ENCODE measurements around the gene NIPAL4.
"Not testable (repeated sequence)": the region's sequence is repeated elsewhere in the genome, so short reads cannot be mapped to it uniquely, and the experiment has no call there.

The NIPAL4 gene

GRCh38 chr5:157459715-157460599 is at the start of gene NIPAL4:
Gene NIPAL4 (plus strand): TSS chr5:157460213. CDS start chr5:157460321, 108 bp downstream.
- no peaks in the 10 kb centered on the region; a peak in 1 of 22 replicates for H4K20me1 ChIP-seq
- H3K9ac ChIP-seq = peak within 1 kb of the TSS in 8 of 11 experiments; percentile 39 to 61 (median 50); a peak in 12 of 22 replicates
- peak within 1 kb of the TSS; percentile 80 to 98 (median 92) for H3K4me2 ChIP-seq
- H3K4me1 ChIP-seq = peaks cover 27 to 49% (median 40%) of the 10 kb centered on the region in 10 experiments
- no peaks in the 10 kb centered on the region for H3K9me3 ChIP-seq (replicated peaks in 1 of 11)
- no peaks in the 10 kb centered on the region for H3K36me3 ChIP-seq
- peaks cover 39 to 53% (median 48%) of the 10 kb centered on the region in 11 experiments for H3K27me3 ChIP-seq
- TF ChIP-seq Cebpa-rat (IDR thresholded peaks at IDR 0.05) = no peak
- H3K4me3 ChIP-seq = peak within 1 kb of the TSS; percentile 45 to 65 (median 54)
- H3K27ac ChIP-seq = no peak within 1 kb of the TSS

DNA sequence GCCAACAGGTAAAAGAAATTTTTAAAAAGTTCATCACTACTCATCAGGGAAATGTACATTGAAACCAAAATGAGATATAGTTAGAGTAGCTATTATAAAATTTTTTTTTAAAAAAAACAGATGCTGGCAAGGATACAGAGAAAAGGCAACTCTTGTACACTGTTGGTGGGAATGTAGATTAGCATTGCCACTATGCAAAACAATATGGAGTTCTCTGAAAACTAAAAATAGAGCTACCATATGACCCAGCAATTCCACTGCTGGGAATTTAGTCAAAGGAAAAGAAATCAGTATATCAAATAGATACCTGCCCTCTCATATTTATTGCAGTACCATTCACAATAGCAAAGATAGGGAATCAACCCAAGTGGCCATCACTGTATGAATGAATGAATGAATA is 44.2 kb upstream of the NIPAL4 start:
- no peak overlapping the region for H3K27ac ChIP-seq
- no peak for TF ChIP-seq Cebpa-rat (IDR thresholded peaks at IDR 0.05)
- H3K4me3 ChIP-seq = no peak overlapping the region
- H3K27me3 ChIP-seq = no peaks in the 10 kb centered on the region
- no peaks in the 10 kb centered on the region for H3K36me3 ChIP-seq
- H4K20me1 ChIP-seq = no peaks in the 10 kb centered on the region
- H3K9ac ChIP-seq = no peak overlapping the region
- no peaks in the 10 kb centered on the region for H3K4me1 ChIP-seq
- no peak overlapping the region for H3K4me2 ChIP-seq
- H3K9me3 ChIP-seq (replicated peaks in 1 of 11) = peaks cover 22 to 41% (median 29%) of the 10 kb centered on the region in 11 experiments; a peak in 21 of 22 replicates

DNA sequence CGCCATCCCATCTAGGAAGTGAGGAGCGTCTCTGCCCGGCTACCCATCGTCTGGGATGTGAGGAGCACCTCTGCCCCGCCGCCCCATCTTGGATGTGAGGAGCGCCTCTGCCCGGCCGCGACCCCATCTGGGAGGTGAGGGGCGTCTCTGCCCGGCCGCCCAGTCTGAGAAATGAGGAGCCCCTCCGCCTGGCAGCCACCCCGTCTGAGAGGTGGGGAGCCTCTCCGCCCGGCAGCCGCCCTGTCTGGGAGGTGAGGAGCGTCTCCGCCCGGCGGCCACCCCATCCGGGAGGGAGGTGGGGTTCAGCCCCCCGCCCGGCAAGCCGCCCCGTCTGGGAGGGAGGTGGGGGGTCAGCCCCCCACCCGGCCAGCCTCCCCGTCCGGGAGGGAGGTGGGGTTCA is 40.5 kb upstream of the NIPAL4 start:
- not testable (repeated sequence) for H3K4me1 ChIP-seq, H3K36me3 ChIP-seq, H3K4me3 ChIP-seq, H3K27me3 ChIP-seq, H4K20me1 ChIP-seq, H3K27ac ChIP-seq, H3K9ac ChIP-seq, H3K4me2 ChIP-seq
- peaks cover 18 to 39% (median 31%) of the 10 kb centered on the region in 11 experiments for H3K9me3 ChIP-seq (replicated peaks in 1 of 11)

- not testable (repeated sequence) for H3K4me2 ChIP-seq; H3K9me3 ChIP-seq (replicated peaks in 1 of 11); H3K4me1 ChIP-seq; H4K20me1 ChIP-seq; H3K27me3 ChIP-seq; H3K9ac ChIP-seq; H3K27ac ChIP-seq; H3K4me3 ChIP-seq; H3K36me3 ChIP-seq
Measured at GRCh38 chr5:157429920-157430319, 30.1 kb upstream of the NIPAL4 start.

- TF ChIP-seq Cebpa-rat (IDR thresholded peaks at IDR 0.05) = no peak
- no peak overlapping the region; a peak in 1 of 22 replicates for H3K27ac ChIP-seq
- H3K9me3 ChIP-seq (replicated peaks in 1 of 11) = peaks cover 0 to 10% (median 5%) of the 10 kb centered on the region in 11 experiments; a peak in 7 of 22 replicates
- no peak overlapping the region for H3K9ac ChIP-seq
- no peak overlapping the region for H3K4me2 ChIP-seq
- no peaks in the 10 kb centered on the region for H3K27me3 ChIP-seq
- H3K36me3 ChIP-seq = no peaks in the 10 kb centered on the region
- no peak overlapping the region for H3K4me3 ChIP-seq
- no peaks in the 10 kb centered on the region for H4K20me1 ChIP-seq
- peaks cover 0 to 12% (median 0%) of the 10 kb centered on the region in 10 experiments; a peak in 2 of 20 replicates for H3K4me1 ChIP-seq
Measured at GRCh38 chr5:157431544-157432200, 28.3 kb upstream of the NIPAL4 start.

DNA sequence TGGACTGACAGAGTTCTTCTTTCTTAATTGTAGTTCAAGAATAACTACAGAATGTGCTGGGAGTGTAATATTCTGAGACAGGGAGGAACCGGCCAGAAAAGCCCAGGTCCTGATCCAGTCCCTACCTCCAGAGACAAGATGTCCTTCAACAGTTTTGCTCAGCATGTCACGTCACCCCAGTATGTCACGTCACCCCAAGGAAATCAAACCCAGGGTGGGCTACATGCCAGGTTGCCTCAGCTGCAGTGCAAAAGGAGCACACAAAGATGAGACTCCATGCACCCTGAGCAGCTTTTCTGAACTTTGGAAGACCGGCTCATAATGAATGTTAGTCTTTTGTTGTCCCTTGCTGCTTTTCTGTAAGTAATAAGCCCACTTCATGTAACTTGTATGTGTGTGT is 25.9 kb upstream of the NIPAL4 start:
- Histone ChIP-seq H3K4me1 (peaks cover 0 to 12% (median 0%) of the 10 kb centered on the region in 10 experiments; a peak in 2 of 20 replicates), H3K36me3 (no peaks in the 10 kb centered on the region), H3K27ac (no peak overlapping the region), H3K9me3 (replicated peaks in 1 of 11) (peaks cover 0 to 10% (median 5%) of the 10 kb centered on the region in 11 experiments; a peak in 7 of 22 replicates), H4K20me1 (no peaks in the 10 kb centered on the region), H3K9ac (no peak overlapping the region), H3K4me3 (no peak overlapping the region), H3K4me2 (no peak overlapping the region), H3K27me3 (no peaks in the 10 kb centered on the region)
- TF ChIP-seq Cebpa-rat (IDR thresholded peaks at IDR 0.05) = no peak

DNA sequence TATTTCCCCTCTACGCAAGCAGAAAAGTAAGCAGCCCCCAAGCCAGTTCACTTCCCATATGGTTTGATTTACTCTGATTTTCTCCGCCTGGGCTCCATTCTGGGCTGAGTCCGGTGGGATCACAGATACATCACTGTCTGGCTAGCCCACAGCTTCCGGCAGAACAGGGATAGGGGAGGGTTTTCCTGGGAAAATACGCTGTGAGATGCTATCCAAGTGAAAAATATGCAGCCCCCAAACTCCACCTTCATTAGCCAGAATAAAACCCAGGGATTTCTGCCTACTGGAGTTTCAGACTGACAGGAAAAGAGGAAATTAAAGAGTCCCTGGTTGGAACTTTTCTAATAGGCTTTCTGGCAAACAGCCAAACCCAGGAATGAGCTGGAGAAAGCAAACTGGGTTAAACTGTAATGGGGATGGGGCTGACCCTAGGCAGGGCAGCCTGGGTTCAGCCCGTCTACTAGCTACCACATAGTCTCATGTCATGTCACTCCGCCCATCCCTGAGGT is 16.9 kb upstream of the NIPAL4 start:
- Histone ChIP-seq H3K36me3 (no peaks in the 10 kb centered on the region), H3K4me1 (no peaks in the 10 kb centered on the region), H3K4me2 (no peak overlapping the region), H3K9me3 (replicated peaks in 1 of 11) (no peaks in the 10 kb centered on the region), H3K9ac (no peak overlapping the region), H3K27me3 (no peaks in the 10 kb centered on the region; a peak in 1 of 22 replicates), H4K20me1 (no peaks in the 10 kb centered on the region), H3K4me3 (no peak overlapping the region), H3K27ac (no peak overlapping the region)
- no peak for TF ChIP-seq Cebpa-rat (IDR thresholded peaks at IDR 0.05)

DNA sequence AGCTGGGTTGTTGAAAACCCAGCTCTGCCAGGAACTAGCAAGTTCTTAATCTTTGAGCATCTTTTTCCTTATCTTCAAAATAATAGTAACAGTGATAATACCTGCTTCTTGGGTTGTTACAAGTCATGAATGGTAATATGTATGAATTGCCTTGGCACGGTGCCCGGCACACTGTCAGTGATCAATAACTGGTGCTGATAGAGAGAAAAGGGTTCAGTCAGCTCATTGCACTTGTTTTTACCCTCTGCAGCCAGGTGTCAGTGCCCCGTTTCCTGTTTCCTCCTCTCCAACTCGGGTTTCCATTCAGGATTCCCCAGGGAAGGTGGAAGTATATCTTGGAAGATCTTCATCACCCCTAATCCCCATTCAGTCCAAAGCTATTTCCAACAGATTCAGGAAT is 15.8 kb upstream of the NIPAL4 start:
- no peaks in the 10 kb centered on the region for H3K9me3 ChIP-seq (replicated peaks in 1 of 11)
- no peaks in the 10 kb centered on the region for H3K4me1 ChIP-seq
- no peaks in the 10 kb centered on the region for H4K20me1 ChIP-seq
- no peak overlapping the region for H3K9ac ChIP-seq
- H3K4me3 ChIP-seq = no peak overlapping the region
- no peak overlapping the region for H3K4me2 ChIP-seq
- TF ChIP-seq Cebpa-rat (IDR thresholded peaks at IDR 0.05) = no peak
- H3K27me3 ChIP-seq = no peaks in the 10 kb centered on the region; a peak in 1 of 22 replicates
- H3K27ac ChIP-seq = no peak overlapping the region
- no peaks in the 10 kb centered on the region for H3K36me3 ChIP-seq

DNA sequence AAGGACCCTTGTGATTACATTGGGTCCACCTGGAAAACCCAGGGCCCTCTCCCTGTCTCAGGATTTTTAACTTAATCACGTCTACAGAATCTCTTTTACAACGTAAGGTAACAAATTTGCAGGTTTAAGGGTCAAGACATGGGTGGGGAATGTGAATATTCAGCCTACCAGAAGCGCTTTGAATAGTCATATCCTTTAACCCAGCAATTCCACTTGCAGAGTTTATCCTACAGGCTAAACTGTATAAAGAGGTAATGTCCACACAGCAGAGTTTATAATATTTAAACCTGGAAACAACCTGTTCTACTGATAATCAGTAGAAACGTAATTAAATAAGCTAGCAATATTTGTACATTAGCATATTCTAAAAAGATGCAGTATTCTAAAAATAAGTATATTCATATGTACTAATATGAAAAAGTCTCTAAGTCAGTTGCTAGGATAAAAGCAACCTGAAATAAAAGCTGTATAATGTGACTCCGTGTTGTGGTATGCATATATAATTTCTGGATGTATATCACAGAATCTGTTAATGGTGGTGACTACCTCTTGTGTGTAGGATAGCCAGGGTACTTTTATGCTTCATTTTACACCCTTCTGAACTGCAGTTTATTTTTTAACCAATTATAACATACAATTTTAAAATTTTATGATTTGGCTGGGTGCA is 14.1 kb upstream of the NIPAL4 start:
- TF ChIP-seq Cebpa-rat (IDR thresholded peaks at IDR 0.05) = no peak
- Histone ChIP-seq H3K9me3 (replicated peaks in 1 of 11) (no peaks in the 10 kb centered on the region), H3K4me3 (no peak overlapping the region), H3K4me2 (no peak overlapping the region), H3K4me1 (no peaks in the 10 kb centered on the region), H3K27me3 (no peaks in the 10 kb centered on the region; a peak in 1 of 22 replicates), H4K20me1 (no peaks in the 10 kb centered on the region), H3K9ac (no peak overlapping the region), H3K27ac (no peak overlapping the region), H3K36me3 (no peaks in the 10 kb centered on the region)
